ENCODE measurements around the gene STT3B.
"Not testable (repeated sequence)": the region's sequence is repeated elsewhere in the genome, so short reads cannot be mapped to it uniquely, and the experiment has no call there.

Gene STT3B

DNA sequence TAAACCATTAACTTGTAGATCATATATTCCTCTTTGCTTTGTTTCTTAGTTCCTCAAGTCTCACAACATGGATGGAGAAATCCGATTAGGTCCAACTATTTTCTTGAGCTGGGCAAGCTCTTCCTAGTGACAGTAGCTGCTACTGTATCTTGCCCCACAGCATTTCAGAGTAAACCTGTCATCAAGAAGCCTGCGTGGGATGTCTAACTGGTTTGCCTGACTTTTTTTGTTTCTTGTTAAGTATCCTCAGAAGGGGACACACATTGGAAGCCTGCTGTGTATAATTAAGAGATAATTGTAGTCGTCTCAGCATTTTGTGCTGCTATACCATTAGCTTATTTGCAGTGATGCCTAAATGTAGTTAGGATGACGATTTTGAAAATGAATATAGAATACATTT lies 29.3 kb upstream of the STT3B start:
- no peak for DNase-seq (ENCODE audit: low read depth)
- TF ChIP-seq, protein P1, sequence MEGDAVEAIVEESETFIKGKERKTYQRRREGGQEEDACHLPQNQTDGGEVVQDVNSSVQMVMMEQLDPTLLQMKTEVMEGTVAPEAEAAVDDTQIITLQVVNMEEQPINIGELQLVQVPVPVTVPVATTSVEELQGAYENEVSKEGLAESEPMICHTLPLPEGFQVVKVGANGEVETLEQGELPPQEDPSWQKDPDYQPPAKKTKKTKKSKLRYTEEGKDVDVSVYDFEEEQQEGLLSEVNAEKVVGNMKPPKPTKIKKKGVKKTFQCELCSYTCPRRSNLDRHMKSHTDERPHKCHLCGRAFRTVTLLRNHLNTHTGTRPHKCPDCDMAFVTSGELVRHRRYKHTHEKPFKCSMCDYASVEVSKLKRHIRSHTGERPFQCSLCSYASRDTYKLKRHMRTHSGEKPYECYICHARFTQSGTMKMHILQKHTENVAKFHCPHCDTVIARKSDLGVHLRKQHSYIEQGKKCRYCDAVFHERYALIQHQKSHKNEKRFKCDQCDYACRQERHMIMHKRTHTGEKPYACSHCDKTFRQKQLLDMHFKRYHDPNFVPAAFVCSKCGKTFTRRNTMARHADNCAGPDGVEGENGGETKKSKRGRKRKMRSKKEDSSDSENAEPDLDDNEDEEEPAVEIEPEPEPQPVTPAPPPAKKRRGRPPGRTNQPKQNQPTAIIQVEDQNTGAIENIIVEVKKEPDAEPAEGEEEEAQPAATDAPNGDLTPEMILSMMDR (IDR thresholded peaks at IDR 0.05; ENCODE audit: control insufficient read depth, insufficient read depth, low read depth, low read length, missing control alignments): no peak
- H3K4me3 ChIP-seq (ENCODE audit: control insufficient read depth, low read depth, low read length): no peak overlapping the region

DNA sequence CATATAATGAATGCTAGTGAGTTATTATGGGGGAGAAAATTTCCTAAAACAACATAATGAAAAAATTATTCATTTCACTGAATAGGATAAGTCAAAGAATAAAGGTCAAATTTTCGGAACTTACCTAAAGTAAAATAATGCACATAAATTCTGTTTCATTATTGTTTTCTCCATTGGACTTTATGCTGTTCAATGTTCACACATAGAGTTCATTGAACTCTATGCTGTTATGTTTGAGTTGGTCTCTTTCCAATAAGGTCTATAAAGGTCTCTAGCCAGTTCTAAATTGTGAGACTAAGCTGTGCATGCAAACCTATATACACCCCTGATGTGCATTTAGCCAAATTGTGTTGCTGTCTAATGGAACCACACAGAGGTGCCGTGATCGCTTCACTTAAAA lies 28.5 kb upstream of the STT3B start:
- TF ChIP-seq, protein P1 (IDR thresholded peaks at IDR 0.05; ENCODE audit: control insufficient read depth, insufficient read depth, low read depth, low read length, missing control alignments): no peak
- DNase-seq (ENCODE audit: low read depth): no peak
- no peak overlapping the region for H3K4me3 ChIP-seq (ENCODE audit: control insufficient read depth, low read depth, low read length)

DNA sequence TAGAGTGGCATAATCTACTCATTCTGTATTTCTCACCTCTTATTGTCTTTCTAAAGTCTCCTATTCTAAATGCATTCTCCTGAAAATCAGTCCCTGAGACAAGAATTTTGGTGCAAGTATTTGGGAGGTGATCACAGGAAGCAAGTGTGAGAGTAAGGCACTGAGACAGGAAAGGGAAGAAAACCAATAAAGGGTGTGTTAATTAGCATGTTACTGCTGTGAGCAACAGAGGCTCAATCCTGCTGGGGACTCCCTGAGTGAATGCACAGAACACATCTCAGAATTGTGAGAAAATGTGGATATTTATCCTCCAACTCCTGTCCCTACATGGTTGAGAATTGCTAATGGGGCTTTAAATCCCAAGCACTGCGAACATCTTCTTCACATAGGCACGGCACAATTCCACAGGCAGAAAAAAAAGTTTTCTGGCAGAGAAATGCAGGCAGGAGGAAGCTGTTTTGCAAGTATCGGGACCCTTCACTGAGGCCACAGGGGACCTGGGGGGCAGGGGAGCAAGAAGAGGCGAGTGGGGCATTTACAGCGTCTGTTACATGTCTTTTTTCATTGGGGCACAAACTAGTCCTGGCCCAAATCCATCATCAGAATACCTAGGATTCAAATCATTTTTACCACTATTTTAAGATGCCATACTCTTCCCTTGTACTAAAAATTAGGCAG lies 27.2 kb upstream of the STT3B start:
- DNase-seq (ENCODE audit: low read depth): no peak
- TF ChIP-seq, protein P1 (IDR thresholded peaks at IDR 0.05; ENCODE audit: control insufficient read depth, insufficient read depth, low read depth, low read length, missing control alignments): no peak
- no peak overlapping the region for H3K4me3 ChIP-seq (ENCODE audit: control insufficient read depth, low read depth, low read length)

DNA sequence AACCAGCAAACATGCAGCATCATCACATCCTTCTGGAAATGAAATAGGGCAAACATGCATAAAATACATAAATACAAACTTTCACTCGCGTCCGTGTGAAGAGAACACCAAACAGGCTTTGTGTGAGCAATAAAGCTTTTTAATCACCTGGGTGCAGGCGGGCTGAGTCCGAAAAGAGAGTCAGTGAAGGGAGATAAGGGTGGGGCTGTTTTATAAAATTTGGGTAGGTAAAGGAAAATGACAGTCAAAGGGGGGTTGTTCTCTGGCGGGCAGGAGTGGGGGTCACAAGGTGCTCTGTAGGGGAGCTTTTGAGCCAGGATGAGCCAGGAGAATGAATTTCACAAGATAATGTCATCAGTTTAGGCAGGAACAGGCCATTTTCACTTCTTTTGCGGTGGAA lies 26.2 kb upstream of the STT3B start:
- not testable (repeated sequence) for DNase-seq (ENCODE audit: low read depth); H3K4me3 ChIP-seq (ENCODE audit: control insufficient read depth, low read depth, low read length)

DNA sequence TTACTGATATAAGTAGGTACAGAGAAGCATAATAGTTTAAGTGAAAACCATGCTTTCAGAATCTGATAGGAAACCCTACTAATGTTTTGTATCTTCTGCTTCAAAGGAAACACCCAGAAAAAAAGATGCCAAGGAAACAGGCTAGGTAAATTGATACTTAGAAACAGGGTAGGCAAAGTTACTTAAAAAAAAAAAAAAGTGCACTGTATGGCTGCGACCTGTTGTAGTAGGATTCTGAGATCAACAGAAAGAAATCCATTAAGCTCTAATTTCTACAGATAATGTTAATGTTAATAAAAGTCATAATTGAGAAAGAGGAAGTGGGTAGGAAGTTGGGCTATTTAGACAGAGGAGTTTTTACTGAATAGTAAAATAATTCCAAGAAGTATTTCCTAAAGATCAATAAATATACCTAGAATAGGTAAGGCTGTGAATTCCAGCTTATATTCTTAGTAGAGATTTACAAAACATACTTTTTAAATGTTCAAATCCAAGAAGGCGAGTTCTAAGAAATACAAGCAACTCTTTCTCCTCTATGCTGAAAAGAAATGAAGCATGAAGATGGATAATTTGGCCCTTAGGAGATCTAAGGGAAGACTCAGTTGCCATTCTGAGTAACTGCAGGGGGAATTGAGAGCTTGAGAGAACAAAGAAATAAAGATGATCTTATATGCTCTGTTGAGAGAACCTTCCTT lies 24.1 kb upstream of the STT3B start:
- DNase-seq (ENCODE audit: low read depth): no peak
- H3K4me3 ChIP-seq (ENCODE audit: control insufficient read depth, low read depth, low read length): no peak overlapping the region
- TF ChIP-seq, protein P1 (IDR thresholded peaks at IDR 0.05; ENCODE audit: control insufficient read depth, insufficient read depth, low read depth, low read length, missing control alignments): no peak

DNA sequence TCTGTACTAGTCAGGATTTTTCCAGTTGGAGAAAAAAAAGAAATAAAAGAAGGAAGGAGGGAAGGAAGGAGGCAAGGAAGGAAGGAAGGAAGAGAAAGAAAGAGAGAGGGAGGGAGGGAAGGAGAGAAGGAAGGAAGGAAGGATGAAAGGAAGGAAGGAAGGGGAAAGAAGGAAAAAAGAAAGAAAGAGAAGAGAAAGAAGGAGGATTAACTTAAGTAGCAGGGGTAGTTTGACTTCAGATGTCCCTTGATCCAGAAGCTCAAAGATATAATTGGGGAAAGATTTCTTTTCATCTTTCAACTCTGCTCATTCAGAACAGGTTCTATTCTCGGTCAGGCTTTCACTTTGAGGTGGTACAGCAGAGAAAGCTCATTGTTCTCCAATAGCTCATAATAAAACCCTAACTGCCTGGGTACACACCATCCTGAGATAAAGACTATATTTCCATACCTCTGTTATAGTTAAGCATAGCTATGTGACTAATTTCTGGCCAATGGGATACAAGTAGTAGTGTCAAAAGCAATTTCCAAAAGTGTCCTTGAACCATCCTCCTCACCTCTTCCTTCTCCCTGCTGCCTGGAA lies 23.5 kb upstream of the STT3B start:
- TF ChIP-seq, protein P1 (IDR thresholded peaks at IDR 0.05; ENCODE audit: control insufficient read depth, insufficient read depth, low read depth, low read length, missing control alignments): no peak
- no peak overlapping the region for H3K4me3 ChIP-seq (ENCODE audit: control insufficient read depth, low read depth, low read length)
- no peak for DNase-seq (ENCODE audit: low read depth)

DNA sequence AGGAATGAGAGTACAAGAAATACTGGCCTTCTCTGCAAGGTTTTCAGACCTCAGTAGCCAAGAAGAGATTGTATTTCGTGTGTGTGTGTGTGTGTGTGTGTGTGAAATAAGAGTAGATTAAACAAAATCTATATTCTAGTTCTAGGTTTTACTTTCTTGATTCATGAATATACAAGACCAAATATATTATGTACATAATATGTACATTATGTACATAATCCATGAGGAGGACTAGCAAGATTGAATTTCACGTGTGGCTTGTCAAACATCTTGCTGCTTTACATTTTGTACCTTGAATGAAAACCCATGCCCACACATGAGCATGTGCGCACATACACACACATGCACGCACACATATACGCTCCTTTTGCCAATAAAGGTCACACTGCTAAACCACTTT lies 18.2 kb upstream of the STT3B start:
- no peak for DNase-seq (ENCODE audit: low read depth)
- TF ChIP-seq, protein P1 (IDR thresholded peaks at IDR 0.05; ENCODE audit: control insufficient read depth, insufficient read depth, low read depth, low read length, missing control alignments): no peak
- no peak overlapping the region for H3K4me3 ChIP-seq (ENCODE audit: control insufficient read depth, low read depth, low read length)

Measured in AG09309 (cell line).